ENCODE measurements around the gene LENG8.

The LENG8 gene

DNA sequence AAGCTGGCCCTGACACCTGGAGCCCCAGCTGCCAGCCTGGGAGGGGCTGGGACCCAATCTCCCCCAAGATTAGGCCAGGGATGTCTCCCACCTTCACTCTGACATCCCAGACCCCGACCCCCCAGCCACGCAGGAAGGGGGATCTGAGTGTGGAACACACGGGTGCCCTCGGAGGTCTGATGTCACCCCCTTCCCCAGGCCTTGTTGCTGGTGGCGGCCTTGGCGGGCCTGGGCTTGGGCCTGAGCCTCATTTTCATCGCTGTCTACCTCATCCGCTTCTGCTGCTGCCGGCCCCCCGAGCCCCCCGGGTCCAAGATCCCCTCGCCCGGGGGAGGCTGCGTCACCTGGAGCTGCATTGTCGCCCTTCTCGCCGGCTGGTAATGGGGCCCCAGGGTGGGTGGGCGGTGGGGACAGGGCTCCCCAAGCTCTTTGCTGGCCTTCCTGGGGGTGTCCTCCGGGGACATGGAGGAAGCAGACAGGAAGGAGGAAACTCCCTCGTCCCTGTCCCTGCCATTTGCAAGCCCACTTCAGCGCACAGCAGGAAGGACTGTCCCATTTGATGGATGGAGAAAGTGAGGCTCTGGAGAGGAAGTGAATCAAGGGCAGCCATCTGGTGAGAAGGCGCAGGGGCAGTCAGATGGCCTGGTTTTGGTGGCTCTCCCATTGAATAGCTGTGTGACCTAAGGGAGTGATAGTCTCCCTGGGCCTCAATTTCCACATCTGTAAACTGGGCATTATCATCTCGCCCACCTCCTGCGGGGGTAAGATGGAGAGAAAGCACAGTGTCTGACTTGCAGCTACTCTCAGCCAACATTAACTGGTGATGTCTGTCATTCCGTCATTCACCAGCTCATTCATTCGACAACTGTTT is 29.8 kb upstream of the LENG8 start:
- H3K4me3 ChIP-seq (ENCODE audit: low read depth, low read length): no peak overlapping the region
- TF ChIP-seq, protein P1, sequence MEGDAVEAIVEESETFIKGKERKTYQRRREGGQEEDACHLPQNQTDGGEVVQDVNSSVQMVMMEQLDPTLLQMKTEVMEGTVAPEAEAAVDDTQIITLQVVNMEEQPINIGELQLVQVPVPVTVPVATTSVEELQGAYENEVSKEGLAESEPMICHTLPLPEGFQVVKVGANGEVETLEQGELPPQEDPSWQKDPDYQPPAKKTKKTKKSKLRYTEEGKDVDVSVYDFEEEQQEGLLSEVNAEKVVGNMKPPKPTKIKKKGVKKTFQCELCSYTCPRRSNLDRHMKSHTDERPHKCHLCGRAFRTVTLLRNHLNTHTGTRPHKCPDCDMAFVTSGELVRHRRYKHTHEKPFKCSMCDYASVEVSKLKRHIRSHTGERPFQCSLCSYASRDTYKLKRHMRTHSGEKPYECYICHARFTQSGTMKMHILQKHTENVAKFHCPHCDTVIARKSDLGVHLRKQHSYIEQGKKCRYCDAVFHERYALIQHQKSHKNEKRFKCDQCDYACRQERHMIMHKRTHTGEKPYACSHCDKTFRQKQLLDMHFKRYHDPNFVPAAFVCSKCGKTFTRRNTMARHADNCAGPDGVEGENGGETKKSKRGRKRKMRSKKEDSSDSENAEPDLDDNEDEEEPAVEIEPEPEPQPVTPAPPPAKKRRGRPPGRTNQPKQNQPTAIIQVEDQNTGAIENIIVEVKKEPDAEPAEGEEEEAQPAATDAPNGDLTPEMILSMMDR (IDR thresholded peaks at IDR 0.05; ENCODE audit: borderline replicate concordance, insufficient read depth, low read depth, low read length): no peak

DNA sequence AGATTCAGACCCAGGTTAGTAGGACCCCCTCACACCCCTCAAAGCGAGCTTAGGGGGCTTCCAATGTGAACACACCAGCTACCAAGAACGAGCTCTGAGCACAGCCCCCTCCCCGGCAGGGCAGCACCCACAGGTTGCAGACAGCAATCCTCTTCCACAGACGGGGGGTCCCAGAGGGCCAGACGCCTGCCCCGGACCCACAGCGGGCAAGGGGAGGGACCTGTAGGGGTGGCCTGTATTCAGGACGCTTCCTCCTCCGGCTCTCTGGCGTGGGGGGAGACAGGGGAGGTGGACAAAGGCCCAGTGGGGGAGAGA is 29.0 kb upstream of the LENG8 start:
- no peak overlapping the region for H3K4me3 ChIP-seq (ENCODE audit: low read depth, low read length)
- TF ChIP-seq, protein P1 (IDR thresholded peaks at IDR 0.05; ENCODE audit: borderline replicate concordance, insufficient read depth, low read depth, low read length): no peak

DNA sequence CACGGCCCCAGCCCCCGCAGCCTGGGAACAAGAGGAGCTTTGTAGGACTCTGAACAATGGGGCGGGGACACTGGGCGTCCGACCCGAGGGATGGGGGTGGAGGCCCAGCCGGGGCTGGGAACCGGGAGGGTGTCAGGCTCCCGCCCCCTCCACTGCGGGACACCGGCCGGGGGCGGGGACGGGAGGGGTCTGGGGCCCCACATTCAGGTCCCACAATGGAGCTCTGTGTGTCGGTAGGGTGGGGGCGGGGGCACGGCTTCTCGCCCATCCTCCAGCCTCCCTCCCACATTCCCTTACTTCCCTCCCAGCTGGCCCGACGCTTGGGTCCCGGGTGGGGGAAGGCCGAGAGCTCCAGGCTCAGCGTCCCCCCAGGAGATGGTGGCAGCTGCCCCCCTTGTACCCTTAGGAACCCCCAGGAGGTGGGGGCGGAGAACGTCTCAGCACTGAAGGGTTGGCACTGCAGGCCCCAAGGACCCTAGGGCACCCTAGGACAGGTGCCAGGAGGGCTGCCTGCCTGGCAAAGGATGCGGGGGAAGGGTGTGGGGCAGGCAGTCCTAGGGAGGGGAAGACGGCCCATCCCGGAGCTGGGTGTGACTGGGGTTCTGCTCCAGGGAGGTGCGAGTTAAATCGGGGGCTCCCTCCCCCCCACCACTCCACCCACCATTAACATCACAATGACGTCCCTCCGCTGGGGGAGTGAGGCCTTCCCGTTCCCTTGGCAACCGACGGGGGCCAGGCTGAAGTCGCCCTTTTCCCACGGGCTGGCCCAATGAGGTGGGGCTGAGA is 28.4 kb upstream of the LENG8 start:
- no peak overlapping the region for H3K4me3 ChIP-seq (ENCODE audit: low read depth, low read length)
- TF ChIP-seq, protein P1 (IDR thresholded peaks at IDR 0.05; ENCODE audit: borderline replicate concordance, insufficient read depth, low read depth, low read length): no peak

DNA sequence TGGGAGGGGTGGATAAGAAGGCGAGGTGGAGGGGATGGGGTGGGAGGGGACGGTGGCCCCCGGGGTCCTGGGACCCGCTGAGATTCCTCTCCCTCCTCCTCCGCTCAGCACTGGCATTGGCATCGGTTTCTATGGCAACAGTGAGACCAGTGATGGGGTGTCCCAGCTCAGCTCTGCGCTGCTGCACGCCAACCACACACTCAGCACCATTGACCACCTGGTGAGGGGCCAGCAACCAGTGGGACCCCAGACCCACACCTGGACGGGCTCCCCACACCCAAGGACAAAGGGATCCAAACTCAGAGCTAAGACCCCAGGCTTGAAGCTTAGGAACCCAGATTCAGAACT is 27.9 kb upstream of the LENG8 start:
- H3K4me3 ChIP-seq (ENCODE audit: low read depth, low read length): no peak overlapping the region
- TF ChIP-seq, protein P1 (IDR thresholded peaks at IDR 0.05; ENCODE audit: borderline replicate concordance, insufficient read depth, low read depth, low read length): no peak

DNA sequence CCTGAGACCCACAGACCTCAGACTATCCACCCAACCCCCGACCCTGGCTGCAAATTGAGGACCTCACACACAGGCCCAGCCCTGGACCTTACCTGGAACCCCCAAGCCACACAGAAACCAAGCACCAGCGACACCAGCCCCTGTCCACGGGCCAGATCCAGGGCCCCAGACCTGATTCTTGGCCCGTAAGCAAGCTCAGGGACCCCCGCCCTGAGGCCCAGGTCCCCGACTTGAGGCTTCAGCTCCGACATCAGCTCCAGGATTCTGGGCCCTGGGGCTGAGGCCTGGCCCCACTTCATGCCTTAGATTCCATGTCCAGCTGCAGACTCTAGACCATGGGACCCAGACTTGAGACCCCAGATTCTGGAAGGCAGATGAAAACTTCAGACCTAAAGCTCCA is 27.5 kb upstream of the LENG8 start:
- TF ChIP-seq, protein P1 (IDR thresholded peaks at IDR 0.05; ENCODE audit: borderline replicate concordance, insufficient read depth, low read depth, low read length): no peak
- H3K4me3 ChIP-seq (ENCODE audit: low read depth, low read length): no peak overlapping the region

DNA sequence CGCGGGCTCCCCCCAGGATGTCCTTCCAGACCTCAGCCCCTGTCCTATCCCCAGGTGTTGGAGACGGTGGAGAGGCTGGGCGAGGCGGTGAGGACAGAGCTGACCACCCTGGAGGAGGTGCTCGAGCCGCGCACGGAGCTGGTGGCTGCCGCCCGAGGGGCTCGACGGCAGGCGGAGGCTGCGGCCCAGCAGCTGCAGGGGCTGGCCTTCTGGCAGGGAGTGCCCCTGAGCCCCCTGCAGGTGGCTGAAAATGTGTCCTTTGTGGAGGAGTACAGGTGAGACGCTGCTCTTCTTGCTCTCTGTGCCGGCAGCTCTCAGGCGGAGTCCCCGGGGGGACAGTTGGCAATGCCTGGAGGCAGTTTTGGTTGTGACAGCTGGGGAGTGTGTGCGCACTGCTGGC is 26.9 kb upstream of the LENG8 start:
- no peak overlapping the region for H3K4me3 ChIP-seq (ENCODE audit: low read depth, low read length)
- TF ChIP-seq, protein P1 (IDR thresholded peaks at IDR 0.05; ENCODE audit: borderline replicate concordance, insufficient read depth, low read depth, low read length): no peak

DNA sequence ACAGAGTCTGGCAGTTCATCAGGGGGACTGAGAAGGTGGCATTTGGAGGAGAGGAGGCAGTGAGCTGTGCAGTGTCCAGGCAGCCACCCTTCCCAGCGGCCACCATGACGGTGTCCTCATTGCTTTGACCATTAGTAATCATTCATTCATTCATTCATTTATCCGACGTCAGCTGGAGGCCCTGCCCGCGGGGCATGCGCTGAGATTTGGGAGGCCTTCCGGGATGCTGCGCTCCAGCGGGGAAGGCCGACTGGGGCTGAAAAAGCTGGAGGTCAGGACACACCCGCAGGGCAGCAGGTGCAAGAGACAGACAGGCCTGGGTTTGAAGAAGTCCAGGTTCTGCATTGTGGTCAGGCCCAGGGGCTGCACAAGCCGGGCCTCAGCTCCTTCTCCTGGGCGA is 24.8 kb upstream of the LENG8 start:
- TF ChIP-seq, protein P1 (IDR thresholded peaks at IDR 0.05; ENCODE audit: borderline replicate concordance, insufficient read depth, low read depth, low read length): no peak
- no peak overlapping the region for H3K4me3 ChIP-seq (ENCODE audit: low read depth, low read length)
